ENCODE results near the gene ECEL1.
"Not testable (repeated sequence)": the region's sequence is repeated elsewhere in the genome, so short reads cannot be mapped to it uniquely, and the experiment has no call there.

Gene ECEL1

GRCh38 chr2:232440220-232441018, 47.2 kb downstream of the ECEL1 start:
- DNase-seq, result peak; percentile 82

DNA sequence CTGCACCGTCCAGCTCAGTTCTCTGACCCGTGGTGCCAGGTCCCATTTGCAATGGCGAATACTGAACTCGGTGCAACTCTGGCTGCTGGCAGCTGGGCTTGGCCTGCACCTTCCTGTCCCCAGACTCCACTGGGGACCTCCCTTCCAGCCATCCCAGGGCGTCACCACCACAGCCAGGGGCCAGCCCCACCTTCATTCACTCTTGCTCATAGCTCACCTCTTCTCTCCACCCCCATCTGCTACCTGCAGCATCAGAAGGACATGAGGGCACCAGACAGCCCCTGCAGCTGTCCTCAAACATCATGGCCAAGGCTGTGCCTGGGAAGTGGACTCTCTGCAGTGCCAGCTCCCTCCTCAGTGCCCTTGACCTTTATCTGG, 47.9 kb downstream of the ECEL1 start:
- no peak for DNase-seq

DNA sequence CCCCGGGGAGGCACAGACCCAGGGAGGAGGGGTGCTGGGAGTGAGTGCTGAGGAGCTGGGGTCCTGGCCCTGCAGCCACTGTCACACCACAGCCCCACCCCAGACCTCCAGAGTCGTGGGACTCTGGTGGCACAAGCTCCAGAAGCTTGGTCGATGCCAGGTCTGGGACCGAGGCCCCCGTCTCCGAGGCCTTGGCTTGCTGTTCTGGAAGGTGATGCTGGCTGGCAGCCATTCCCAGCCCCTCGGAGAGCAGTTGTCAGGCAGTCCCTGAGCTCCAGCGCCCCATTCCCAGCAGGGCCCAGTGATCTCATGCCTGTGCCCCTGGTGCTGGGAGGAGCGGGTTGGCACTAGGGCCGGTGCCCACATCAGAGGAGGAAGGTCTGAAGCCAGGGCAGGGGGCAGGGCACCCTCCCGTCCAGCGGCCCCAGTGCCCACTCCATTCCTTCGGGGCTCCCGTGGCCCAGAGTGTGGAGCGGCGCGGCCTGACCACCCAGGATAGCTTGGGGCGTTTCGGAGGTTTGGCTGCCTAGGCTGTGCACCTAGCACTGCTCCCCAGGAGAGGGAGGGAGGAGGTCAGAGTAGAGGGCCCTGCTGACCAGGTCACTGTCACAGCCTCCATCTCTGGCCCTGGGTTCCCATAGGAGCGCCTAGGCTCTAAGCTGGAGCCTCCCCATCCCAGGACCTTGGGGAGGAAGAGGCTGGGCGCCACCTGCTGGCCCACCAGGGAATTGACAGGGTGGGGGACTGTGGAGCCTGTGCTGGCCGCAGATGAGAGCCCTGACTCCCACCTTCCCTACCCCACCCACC, 48.5 kb downstream of the ECEL1 start:
- DNase-seq, result peak; percentile 48

DNA sequence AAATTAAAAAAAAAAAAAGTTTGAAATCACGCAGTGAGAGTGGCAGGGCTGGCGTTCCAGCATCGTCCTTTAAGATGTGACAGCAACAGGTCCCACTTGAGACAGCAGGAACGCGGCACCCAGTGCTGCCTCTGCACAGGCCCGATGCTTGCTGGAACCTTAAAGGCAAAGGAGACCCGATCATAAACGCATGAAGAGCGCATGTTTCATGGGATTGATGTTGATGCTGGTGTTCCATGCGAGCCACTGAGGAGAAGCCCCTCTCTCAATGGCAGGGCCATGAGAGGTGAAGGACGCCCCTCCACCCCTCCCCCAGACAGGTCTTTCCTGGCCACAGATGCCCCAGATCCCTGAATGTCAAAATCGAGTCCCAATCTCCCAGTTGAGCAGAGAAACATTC, 49.5 kb downstream of the ECEL1 start:
- no peak for DNase-seq

- no peak for DNase-seq
Observed at GRCh38 chr2:232437195-232437571, 50.5 kb downstream of the ECEL1 start.

DNA sequence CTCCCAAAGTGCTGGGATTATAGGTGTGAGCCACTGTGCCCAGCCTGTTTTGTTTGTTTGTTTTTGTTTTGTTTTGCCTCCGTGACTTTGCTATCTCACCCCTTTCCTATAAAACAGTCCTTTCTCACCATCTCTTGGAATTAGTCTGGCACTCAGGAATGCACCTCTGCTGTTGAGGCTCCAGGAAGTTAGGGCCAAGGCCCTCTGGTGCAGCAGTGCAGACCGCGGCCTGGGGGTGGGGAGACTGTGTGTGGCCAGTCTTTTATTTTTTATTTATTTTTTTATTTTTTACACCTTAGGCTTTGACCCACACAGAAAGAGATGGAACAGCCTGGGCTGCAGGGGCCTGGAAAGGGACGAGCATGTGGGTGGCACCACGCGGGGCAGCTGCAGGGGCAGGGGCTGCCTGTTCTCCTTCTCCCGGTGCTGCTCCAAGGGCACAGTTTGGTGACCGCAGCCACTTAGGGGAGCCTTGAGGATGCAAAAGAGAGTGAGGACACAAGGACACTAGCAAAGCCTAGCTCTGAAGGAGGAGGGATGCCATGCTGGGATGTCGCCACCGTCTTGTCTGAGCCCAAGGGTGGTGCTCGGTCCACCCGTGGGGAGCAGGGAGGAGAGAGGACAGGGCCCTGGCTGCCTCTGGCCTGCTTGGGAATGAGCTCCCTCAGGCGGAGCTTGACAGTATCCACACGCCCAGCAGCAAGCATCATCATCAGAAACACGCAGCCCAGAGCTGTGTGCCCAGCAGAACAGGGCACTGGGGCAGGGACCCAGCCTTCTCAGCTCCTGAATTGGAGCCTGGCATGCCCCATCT, 51.0 kb downstream of the ECEL1 start:
- no peak for DNase-seq

- DNase-seq, result no peak
Observed at GRCh38 chr2:232435805-232436204, 51.8 kb downstream of the ECEL1 start.

DNA sequence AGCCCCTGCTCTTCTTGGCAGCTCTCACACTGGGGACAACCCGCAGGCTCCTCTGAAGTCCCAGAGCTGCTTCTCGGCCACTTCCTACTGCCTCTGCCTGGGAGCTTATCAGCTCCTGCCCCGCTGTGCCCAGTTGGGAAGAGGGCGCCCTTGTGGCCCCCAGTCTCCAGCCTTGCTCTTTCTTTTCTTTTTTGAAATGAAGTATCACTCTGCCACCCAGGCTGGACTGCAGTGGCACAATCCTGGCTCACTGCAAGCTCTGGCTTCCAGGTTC, 52.3 kb downstream of the ECEL1 start:
- no peak for DNase-seq

DNA sequence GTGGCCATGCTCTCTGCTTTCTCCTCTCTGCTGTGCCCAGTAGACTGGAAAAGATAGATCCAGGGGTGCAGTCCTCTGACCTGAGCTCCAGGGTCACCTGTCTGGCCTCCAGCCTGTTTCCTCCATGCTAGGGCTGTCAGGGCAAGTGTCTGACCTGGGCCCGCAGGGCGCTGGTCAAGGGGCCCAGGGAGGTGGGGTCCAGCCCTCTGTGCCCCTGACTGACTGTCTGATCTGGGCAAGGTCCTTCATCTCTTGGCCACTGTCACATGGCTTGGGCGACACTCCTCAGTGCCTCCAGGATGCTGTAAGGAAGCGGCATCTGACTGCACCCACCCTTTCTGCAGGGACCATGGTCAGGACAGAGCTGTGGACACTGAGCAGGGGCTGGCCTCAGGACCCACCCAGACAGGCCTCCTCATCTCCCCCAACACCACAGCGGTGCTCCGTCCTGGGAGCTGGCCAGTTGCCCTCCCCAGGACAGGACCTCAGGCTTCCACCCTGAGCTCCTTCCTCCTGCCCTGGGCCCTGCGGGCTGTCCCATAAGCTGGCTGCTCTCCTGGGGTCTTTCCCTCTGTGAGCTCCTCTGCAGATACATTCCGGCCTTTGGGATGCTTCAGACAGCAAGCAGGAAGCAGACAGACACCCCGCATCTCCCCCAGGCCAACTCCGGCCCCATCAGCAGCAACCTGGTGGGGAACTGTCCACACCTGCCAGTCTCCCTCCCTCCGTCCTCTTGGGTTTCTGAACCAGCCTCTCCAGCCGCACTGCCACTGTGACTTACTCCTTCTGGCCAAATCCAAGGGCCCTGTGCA, 52.9 kb downstream of the ECEL1 start:
- DNase-seq, result no peak

DNA sequence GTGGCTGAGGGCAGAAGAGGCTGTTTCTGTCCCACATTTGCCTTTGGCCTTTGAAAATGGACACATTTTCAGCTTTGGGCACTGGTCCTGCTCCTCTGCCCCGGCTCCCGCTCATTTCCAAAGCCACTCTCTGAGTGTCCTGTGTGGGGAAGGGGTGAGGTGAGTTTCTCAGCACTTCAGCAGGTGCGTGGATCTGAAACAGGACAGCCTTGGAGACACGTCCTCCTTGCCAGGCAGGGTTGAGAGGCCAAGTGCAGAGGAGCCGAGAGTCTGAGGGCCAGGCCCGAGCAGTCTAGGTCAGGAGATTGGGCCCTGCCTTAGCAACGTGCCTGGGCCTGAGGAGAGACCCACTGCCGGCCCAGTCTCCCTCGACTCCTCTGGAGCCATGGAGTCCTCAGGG, 53.5 kb downstream of the ECEL1 start:
- no peak for DNase-seq

- not testable (repeated sequence) for DNase-seq
Observed at GRCh38 chr2:232433622-232434021, 54.0 kb downstream of the ECEL1 start.

DNA sequence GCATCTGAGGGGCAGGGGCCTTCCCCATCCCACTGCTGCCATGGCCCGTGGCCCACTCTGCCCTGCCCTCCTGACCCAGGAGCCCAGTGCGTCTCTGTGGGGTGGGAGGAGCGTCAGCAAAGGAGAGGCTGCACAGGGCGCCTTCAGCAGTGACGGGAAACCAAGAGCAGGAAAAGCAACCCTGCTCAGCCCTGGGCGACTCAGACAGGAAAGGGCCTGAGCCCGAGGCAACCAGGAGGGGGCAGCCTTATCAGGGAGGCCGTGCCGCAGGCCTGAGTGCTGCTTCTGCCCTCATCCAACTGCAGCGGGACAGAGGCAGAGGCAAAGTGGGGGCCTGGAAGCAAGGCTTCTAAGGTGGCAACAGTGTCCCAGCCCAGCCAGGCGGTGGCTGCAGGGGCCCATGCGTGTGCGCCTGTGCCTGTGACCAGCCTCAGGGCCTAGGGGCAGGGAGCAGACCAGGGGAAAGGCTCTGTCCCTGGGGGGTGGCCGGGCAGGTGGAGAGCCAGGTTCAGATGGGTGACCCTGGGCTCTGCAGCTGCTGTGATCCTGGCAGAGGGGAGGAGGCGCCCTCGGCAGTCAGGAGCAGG, 54.9 kb downstream of the ECEL1 start:
- DNase-seq, result no peak

- no peak for DNase-seq
Observed at GRCh38 chr2:232431705-232432590, 55.7 kb downstream of the ECEL1 start.

Measured in CD4-positive, alpha-beta T cell treated with Interleukin-12 subunit alpha and Interleukin-12 subunit beta, for 1 hour (primary cell).